ENCODE data around the gene DGCR2.
"Not testable (repeated sequence)": the region's sequence is repeated elsewhere in the genome, so short reads cannot be mapped to it uniquely, and the experiment has no call there.

The DGCR2 gene

DNA sequence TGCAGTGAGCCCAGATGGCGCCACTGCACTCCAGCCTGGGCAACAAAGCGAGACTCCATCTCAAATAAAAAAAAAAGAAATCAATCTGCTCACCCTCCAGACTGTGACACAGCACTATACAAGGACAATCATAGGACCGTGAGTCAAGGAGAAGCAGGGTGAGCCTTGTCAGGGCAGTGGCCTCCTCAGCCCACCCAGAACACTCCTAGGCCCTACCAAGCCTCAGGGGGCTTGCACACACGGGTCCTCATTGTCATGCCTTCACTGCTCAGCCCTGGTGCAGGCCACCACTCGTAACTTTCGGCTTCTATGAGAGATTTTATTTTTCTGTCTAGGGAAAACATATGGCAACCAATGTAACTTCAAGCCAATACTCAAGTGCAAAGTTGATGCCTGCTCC lies 35.8 kb downstream of the DGCR2 start:
- in situ Hi-C loops (cut with HindIII; ENCODE audit: low sequenced_read_pairs) = no loop called here

DNA sequence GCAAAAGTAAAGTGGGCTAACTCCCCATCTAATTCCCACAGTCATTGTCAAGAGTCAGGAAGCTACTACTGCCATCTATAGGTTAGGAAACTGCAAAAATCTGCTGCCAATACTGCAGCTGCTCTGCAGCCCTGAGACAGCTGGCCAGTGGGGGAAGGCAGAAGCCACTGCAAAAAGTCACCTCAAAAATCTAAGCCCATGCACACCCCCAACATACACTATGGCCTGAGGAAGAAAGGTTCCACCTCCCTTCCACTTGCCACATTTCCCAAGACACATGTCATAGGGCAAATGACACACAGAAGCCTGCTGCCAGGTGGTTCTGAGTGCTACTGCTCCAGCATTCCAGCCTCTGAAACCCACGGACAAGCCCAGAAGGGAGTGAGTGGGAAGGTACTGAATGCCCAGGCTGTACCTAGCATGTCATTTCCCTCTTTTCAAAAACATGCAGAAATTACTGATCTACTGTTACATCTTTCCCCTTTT lies 36.9 kb downstream of the DGCR2 start:
- in situ Hi-C loops (cut with HindIII; ENCODE audit: low sequenced_read_pairs) = no loop called here

- in situ Hi-C loops (cut with HindIII; ENCODE audit: low sequenced_read_pairs) = not testable (repeated sequence)
Measured at GRCh38 chr22:19084586-19084985, 37.6 kb downstream of the DGCR2 start.

DNA sequence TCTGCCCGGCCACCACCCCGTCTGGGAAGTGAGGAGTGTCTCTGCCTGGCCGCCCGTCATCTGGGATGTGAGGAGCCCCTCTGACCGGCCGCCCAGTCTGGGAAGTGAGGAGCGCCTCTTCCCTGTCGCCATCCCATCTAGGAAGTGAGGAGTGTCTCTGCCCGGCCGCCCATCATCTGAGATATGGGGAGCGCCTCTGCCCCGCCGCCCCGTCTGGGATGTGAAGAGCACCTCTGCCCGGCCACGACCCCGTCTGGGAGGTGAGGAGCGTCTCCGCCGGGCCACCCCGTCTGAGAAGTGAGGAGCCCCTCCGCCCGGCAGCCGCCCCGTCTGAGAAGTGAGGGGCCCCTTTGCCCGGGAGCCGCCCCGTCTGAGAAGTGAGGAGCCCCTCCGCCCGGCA lies 38.1 kb downstream of the DGCR2 start:
- in situ Hi-C loops (cut with HindIII; ENCODE audit: low sequenced_read_pairs) = not testable (repeated sequence)

DNA sequence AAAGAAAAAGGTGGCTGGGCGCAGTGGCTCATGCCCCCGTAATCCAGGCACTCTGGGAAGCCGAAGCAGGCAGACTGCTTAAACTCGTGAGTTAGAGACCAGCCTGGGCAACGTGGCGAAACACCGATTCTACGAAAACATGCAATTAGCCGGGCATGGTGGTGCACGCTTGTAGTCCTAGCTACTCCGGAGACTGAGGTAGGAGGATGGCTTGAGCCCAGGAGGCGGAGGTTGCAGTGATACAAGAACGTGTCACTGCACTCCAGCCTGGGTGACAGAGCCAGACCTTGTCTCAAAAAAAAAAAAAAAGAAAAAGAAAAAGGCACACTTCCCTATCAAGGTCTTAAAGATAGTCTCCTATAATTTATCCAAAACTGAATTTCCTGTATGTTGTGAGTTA lies 39.4 kb downstream of the DGCR2 start:
- in situ Hi-C loops (cut with HindIII; ENCODE audit: low sequenced_read_pairs) = no loop called here

DNA sequence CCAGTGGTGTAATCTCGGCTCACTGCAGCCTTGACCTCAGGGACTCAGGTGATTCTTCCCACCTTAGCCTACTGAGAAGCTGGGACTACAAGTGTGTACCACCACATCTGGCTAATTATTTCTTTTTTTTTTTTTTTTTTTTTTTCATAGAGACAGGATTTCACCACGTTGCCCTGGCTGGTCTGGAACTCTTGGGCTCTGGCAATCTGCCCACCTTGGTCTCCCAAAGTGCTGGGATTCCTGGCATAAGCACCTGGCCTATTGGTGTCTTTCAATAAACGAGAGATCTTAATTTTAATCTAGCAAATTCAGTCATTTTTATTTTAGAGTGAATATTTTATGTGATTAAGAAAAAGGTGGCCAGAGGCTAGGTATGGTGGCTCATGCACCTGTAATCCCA lies 40.1 kb downstream of the DGCR2 start:
- in situ Hi-C loops (cut with HindIII; ENCODE audit: low sequenced_read_pairs) = no loop called here

- in situ Hi-C loops (cut with HindIII; ENCODE audit: low sequenced_read_pairs) = no loop called here
Measured at GRCh38 chr22:19081351-19081750, 40.9 kb downstream of the DGCR2 start.

DNA sequence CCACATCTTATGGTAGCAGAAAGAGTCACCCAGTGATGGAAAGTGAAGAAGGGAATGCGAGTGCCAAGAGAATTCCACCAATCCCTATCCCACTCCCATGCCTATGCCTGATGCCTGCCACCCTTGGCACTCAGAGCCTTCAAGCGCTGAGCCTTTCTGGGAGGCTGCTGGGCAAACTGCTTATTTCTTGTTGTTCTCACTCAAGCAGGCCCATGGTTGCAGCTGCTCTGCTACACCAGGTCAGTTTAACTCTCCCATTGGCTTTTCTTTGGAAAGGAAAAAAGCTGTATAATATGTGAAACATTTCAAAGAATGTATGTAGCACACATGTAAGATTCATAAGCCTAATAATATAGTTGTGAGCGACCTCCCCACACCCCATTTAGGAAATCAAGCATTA lies 41.4 kb downstream of the DGCR2 start:
- in situ Hi-C loops (cut with HindIII; ENCODE audit: low sequenced_read_pairs) = no loop called here

DNA sequence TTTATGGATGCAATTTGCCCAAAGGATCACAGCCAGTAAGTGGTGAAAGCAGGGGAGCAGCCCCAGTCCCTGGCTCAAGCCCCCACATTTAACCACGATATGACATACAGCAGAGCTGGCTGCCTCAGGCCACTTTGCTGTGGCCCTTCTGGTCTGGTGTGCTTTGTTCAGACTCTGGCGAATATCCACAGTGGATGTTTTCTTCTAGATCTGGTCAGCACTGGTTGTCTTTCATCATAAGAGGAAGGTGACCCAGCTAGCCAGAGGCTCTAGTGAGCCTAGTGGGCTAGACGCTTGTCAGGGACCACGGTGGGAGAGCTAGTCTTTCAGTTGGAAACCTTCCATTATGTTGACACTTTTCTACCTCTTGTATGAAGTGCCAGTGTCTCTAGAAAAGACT lies 42.5 kb downstream of the DGCR2 start:
- in situ Hi-C loops (cut with HindIII; ENCODE audit: low sequenced_read_pairs) = no loop called here

DNA sequence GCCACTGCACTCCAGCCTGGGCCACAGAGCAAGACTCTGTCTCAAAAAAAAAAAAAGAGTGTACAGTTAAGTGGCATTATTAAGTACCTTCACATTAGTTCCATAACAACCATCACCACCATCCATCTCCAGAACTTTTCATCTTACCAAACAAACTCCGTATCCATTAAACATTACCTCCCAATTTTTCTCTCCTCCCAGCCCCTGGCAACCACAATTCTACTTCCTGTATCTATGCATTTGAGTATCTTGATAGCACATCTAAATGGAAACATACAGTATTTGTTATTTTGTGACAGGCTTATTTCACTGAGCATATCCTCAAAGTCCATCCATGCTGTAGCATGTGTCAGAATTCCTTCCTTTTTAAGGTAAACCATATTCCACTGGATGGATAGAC lies 46.8 kb downstream of the DGCR2 start:
- in situ Hi-C loops (cut with HindIII; ENCODE audit: low sequenced_read_pairs) = no loop called here

DNA sequence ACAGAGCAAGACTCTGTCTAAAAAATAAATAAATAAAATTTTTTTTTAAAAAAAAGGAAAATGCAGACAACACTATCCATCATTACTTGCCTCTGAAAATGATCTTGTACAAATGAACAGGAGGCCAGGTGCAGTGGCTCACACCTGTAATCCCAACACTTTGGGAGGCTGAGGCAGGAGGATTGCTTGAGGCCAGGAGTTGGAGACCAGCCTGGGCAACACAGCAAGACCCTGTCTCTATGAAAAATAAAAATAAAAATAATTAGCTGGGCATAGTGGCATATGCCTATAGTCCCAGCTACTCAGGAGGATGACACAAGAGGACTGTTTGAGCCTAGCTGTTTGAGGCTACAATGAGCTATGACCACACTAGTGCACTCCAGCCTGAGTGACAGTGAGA lies 49.4 kb downstream of the DGCR2 start:
- in situ Hi-C loops (cut with HindIII; ENCODE audit: low sequenced_read_pairs) = not testable (repeated sequence)

DNA sequence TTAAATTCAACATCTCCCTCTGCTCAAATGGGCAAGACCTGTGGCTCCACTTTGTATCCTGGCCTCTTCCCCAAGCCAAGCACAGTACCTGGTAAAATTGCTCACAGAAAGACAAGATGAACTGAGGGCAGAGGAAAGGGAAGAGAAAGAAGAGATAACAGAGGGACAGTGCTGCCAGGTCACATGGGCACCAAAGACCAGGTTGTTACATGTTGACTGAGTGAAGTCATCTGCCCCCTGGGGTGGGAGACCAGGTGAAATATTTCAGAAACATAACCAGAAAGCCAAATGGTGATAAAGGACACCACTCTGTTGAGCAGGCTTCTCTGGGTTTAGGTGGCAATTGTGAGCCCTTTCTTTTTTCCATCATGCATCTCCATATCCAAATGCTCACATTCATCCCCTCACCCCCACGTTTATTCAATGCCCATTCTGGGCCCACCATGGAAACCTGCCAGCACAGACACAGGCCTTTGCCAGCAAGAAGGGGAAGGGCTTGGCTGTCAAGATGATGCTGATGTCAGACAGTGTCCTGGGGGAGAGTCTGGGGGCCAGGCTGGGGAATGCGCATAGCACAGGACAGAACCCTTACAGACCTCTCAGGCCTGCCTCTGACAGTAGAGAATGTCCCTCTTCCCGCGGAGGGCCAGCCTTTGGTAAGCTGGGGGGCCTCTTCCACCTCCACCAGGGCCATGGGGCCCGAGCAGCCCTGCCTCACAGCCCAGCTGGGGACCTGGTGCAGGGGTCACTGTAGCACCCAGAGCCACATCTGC lies 51.6 kb downstream of the DGCR2 start:
- in situ Hi-C loops (cut with HindIII; ENCODE audit: low sequenced_read_pairs) = no loop called here

- in situ Hi-C loops (cut with HindIII; ENCODE audit: low sequenced_read_pairs) = no loop called here
Measured at GRCh38 chr22:19069451-19069850, 52.8 kb downstream of the DGCR2 start.

DNA sequence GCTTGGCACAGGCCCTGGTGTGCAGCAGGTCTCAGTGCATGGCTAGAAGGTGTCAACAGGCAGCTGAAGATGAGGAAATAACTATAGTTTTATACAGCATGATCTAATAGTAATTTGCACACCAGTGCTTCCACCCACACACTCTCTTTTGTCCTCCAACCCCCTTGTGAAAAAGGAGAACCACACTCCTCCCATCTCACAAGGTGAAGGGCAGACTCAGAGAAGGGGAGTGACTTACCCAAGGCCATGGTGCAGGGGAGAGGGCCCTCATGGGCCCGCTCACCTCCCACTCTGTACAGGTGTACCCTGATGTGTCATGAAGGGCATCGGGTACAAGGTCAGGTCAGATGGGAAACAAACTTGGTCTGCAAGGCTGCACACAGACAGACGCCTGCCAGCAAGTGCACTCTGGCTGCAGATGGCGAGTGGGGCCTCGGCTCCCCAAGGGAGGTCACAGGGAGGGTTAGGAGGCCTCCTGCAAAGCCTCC lies 53.4 kb downstream of the DGCR2 start:
- in situ Hi-C loops (cut with HindIII; ENCODE audit: low sequenced_read_pairs) = no loop called here

- in situ Hi-C loops (cut with HindIII; ENCODE audit: low sequenced_read_pairs) = no loop called here
Measured at GRCh38 chr22:19067696-19068348, 54.4 kb downstream of the DGCR2 start.

- in situ Hi-C loops (cut with HindIII; ENCODE audit: low sequenced_read_pairs) = no loop called here
Measured at GRCh38 chr22:19066531-19067271, 55.5 kb downstream of the DGCR2 start.

DNA sequence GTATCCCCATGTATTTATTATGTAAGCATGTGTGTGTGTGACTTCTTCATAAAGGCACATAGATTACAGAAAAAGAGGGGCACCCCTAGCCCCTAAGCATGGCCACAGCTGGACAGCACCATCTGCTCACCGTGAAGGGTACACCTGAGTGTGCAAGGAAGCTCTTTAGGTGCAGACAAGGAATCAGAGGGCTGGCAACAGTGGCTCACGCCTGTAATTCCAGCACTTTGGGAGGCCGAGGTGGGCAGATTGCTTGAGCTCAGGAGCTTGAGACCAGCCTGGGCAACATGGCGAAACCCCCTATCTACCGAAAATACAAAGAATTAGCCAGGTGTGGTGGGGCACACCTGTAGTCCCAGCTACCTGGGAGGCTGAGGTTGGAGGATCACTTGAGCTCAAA lies 56.3 kb downstream of the DGCR2 start:
- in situ Hi-C loops (cut with HindIII; ENCODE audit: low sequenced_read_pairs) = no loop called here

DNA sequence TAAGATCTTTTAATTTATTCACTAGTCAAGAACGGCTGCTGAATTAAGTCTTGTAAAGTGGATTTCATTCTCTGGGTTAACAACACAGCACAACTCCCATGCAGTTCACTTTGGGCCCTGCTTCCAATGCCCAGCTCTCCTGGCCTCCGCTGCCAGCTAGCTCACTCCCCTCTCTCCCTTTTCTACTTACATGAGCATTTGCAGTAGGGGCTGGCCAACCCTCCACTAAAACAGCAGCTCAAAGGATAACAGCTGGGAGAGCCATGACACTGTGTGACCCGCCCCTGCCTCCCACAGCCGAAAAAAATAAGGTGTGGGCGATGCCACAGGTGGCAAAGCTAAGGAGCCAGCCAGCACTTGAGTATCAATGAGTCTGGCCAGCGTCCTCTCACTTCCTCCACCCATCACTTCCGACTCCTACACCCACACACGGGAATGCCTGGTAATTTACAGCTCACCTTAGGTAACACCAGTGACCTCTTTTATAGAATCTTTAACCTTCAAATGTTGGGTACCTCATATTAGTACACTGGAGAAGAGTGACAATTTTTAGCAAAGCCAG lies 56.8 kb downstream of the DGCR2 start:
- in situ Hi-C loops (cut with HindIII; ENCODE audit: low sequenced_read_pairs) = no loop called here

DNA sequence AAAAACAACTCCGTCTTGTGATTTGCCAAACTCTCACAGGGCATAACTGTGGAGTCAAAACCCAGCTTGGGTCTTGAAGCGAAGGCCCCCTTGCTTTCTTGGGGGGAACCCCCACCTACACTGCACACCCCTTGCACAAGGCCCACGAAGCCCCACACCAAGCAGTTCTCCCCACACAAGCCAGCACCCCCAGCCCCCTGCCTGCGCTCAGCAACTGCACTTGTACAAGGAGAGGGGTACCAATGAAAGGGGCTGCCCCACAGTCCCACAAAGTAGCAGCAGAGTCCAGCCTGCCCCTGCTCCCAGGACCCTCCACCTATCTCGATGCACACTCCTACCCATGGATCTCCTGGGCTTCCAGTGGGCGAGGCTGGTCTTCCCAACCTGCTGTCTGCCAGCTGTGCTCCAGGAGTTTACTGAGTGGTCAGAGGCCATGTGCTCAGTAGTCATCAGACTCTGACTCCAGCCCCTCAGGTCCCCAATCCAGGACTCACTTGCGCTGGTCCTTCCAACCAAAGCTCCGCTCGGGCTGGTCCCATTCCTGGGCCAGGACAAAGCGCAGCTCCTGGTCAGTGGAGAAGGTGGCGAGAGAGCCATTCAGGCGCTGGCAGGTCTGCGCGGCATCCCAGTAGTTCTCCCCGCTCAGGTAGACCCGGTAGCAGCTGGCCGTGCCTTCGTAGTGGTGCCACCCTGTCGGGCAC lies 57.7 kb downstream of the DGCR2 start:
- in situ Hi-C loops (cut with HindIII; ENCODE audit: low sequenced_read_pairs) = no loop called here

DNA sequence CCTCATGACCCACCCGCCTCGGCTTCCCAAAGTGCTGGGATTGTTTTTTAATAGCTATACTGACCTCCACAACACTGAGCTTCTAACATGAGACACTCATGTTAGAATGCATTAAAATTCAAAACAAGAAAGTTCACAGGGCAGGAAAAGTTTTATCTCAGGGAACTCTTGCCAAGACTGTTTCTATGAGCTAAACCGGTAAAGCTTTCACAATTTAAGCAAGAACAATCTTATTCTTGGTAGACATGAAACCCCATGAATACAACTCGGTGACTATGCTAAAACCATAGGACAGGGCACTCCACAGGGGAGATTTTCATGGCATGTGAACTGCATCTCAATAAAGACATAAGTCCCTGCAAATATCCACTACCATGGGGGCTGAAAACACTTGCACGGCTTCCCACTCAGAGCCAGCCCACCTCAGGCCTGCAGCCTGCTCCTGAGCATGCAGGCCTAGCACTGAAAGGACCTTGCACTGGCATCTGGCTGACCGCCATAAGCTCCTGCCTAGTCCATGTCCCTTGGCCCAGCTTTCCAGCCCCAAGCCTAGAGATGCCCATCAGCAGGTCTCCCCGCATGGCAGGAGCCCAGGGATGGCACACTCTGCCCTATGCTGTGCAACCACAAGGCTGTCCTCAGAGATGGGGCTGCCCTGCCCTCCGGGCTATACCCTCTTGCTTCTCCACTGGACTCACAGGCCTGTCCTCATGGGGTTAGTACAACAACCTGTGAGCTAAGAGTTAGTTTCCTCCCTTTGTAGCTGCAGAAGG lies 58.4 kb downstream of the DGCR2 start:
- in situ Hi-C loops (cut with HindIII; ENCODE audit: low sequenced_read_pairs) = no loop called here

Measured in endothelial cell of hepatic sinusoid (primary cell).